Measurements from ENCODE around the gene SDHAF1. TPM values are rescaled to one million over a fixed set of nuclear protein-coding genes. Genes with fewer than 3 reads are reported as not detected.

SDHAF1 gene
- total RNA-seq, 1 experiment from 2014 or later, result 28.1 TPM

DNA sequence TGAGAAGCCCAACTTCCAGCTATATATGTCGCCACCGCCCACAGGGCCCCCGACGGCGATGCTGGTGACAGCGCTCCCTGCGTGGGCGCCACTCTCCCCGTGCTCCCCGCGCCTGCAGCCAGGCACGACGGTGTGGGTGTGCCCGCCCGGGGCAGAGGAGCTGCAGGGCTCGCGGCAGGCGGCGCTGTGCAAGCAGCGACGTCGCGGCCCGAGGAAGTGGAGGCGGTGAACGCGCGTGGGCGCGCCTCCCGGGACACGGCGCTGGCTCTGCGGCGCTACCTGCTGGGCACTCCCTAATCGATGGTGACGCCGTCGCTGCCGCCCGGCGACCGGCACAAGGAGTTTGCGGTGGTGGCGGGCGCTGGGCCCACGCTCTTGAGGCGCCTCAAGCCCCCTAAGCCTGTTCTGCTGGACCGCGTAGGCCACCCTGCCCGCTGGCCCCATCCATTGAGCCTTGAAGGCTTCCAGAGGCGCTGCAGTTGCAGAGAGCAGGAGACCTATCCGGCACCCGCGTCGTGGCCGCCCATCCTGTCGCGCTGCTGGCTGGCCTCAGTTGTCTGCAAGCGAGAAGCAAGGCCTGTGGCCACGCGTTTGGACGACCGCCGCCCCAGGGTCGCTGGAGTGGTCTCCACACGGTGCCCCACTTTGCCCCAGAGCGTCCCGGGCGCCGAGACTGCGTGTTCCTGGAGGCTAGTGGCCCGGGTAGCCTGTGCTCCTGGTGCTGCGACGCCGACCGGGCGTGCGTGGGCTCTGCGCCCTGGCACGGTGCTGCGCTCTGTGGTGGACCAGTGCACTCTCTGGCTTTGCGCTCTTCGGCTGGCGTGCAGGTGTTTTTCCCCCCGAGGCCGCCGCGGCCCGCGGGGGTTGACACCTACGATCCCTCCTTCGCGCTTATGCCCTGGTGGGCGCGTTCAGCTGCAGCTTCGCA, 35.7 kb upstream of the SDHAF1 start:
- H3K4me3 Mint-ChIP-seq (ENCODE audit: unreplicated experiment), result no peak overlapping the region
- Histone ChIP-seq H3K27me3 (replicated peaks; ENCODE audit: control insufficient read depth, insufficient read depth, low read length) (no peaks in the 10 kb centered on the region), H3K36me3 (ENCODE audit: control insufficient read depth, insufficient read depth, low read length) (no peaks in the 10 kb centered on the region), H3K4me1 (peaks cover 7% of the 10 kb centered on the region; the same call in 1 of the 2 replicates), H3K4me3 (ENCODE audit: low read depth, low read length) (no peak overlapping the region), H3K9me3 (no peaks in the 10 kb centered on the region)
- DNase-seq, result peak in 1 of 2 experiments; percentile 31
- H3K27ac Mint-ChIP-seq (ENCODE audit: unreplicated experiment), result no peak overlapping the region
- H3K36me3 Mint-ChIP-seq (ENCODE audit: insufficient read depth, unreplicated experiment), result no peaks in the 10 kb centered on the region
- no TSS peak for BruUV-seq (replicated peaks)
- H3K9me3 Mint-ChIP-seq (ENCODE audit: unreplicated experiment), result no peaks in the 10 kb centered on the region
- CTCF ChIA-PET, result no interaction called here
- TF ChIP-seq CTCF (IDR thresholded peaks at IDR 0.05; ENCODE audit: insufficient read depth in 1 of 2, low read depth in 1 of 2, low read length in 1 of 2, severe bottlenecking in 1 of 2, unreplicated experiment in 1 of 2), result peak; percentile 10 to 19
- peaks cover 14% of the 10 kb centered on the region for H3K27me3 Mint-ChIP-seq (ENCODE audit: insufficient read depth, unreplicated experiment)
- POLR2A ChIA-PET, result no interaction called here
- H3K4me1 Mint-ChIP-seq (ENCODE audit: low read depth, unreplicated experiment), result no peaks in the 10 kb centered on the region
- intact Hi-C loops (cut with micrococcal nuclease; ENCODE audit: unreplicated experiment), result no loop called here

DNA sequence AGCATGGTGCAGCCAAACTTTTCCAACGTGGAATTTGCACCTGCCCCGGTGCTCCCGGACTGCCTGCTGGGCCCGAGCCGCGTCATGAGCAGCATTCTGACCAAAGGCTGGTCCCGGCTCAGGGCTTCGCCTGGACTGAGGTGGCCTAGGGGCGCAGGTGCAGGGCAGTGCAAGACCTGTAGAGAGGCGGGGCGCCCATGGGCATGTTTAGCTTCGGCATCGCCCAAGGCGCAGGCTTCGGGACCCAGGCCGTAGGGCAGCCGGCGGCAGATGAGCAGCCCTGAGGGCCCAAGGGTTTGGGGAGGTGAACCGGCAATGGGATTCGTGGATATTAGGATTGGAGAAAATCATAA, 35.0 kb upstream of the SDHAF1 start:
- H3K9me3 Mint-ChIP-seq (ENCODE audit: unreplicated experiment), result no peaks in the 10 kb centered on the region
- no peak for DNase-seq
- H3K27me3 ChIP-seq (replicated peaks; ENCODE audit: control insufficient read depth, insufficient read depth, low read length), result no peaks in the 10 kb centered on the region
- ChIA-PET CTCF (no interaction called here), POLR2A (interaction anchor here (0.5 kb wide), 1 partner anchor 48 kb away, joined by 6 read pairs; no protein-coding TSS in a partner anchor)
- no peak for TF ChIP-seq CTCF (IDR thresholded peaks at IDR 0.05; ENCODE audit: insufficient read depth in 1 of 2, low read depth in 1 of 2, low read length in 1 of 2, severe bottlenecking in 1 of 2, unreplicated experiment in 1 of 2)
- H3K36me3 Mint-ChIP-seq (ENCODE audit: insufficient read depth, unreplicated experiment), result no peaks in the 10 kb centered on the region
- no peak overlapping the region for H3K4me3 ChIP-seq (ENCODE audit: low read depth, low read length)
- no peaks in the 10 kb centered on the region for H3K9me3 ChIP-seq
- H3K27me3 Mint-ChIP-seq (ENCODE audit: insufficient read depth, unreplicated experiment), result peaks cover 14% of the 10 kb centered on the region
- intact Hi-C loops (cut with micrococcal nuclease; ENCODE audit: unreplicated experiment), result no loop called here
- peaks cover 7% of the 10 kb centered on the region; the same call in 1 of the 2 replicates for H3K4me1 ChIP-seq
- no peak overlapping the region for H3K27ac Mint-ChIP-seq (ENCODE audit: unreplicated experiment)
- H3K4me3 Mint-ChIP-seq (ENCODE audit: unreplicated experiment), result no peak overlapping the region
- H3K36me3 ChIP-seq (ENCODE audit: control insufficient read depth, insufficient read depth, low read length), result no peaks in the 10 kb centered on the region
- no TSS peak for BruUV-seq (replicated peaks)
- H3K4me1 Mint-ChIP-seq (ENCODE audit: low read depth, unreplicated experiment), result no peaks in the 10 kb centered on the region

DNA sequence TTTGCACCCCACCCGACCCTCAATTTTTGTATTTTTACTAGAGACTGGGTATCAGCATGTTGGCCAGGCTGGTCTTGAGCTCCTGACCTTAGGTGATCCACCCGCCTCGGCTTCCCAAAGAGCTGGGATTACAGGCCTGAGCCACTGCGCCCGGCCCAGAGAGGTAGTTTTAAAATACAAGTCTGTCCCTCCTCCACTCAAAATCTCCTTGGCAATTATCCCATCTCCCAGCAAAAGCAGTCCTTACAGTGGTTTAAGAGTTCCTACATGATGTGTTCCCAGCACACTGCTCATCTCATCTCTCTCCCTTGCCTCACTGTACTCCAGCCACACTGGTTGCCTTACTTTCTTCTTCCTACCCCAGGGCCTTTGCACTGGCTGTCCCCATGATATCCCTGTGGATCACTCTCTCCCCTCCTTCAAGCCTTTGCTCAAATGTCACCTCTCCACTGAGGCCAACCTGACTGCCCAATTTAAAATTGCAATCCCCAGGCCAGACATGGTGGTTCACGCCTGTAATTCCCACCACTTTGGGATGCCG, 34.5 kb upstream of the SDHAF1 start:
- H3K36me3 Mint-ChIP-seq (ENCODE audit: insufficient read depth, unreplicated experiment), result no peaks in the 10 kb centered on the region
- intact Hi-C loops (cut with micrococcal nuclease; ENCODE audit: unreplicated experiment), result no loop called here
- no peak overlapping the region for H3K4me3 ChIP-seq (ENCODE audit: low read depth, low read length)
- no peak overlapping the region for H3K4me3 Mint-ChIP-seq (ENCODE audit: unreplicated experiment)
- no peaks in the 10 kb centered on the region for H3K9me3 ChIP-seq
- H3K4me1 Mint-ChIP-seq (ENCODE audit: low read depth, unreplicated experiment), result no peaks in the 10 kb centered on the region
- CTCF ChIA-PET, result no interaction called here
- peaks cover 7% of the 10 kb centered on the region; the same call in 1 of the 2 replicates for H3K4me1 ChIP-seq
- no peaks in the 10 kb centered on the region for H3K27me3 ChIP-seq (replicated peaks; ENCODE audit: control insufficient read depth, insufficient read depth, low read length)
- no peak overlapping the region for H3K27ac Mint-ChIP-seq (ENCODE audit: unreplicated experiment)
- H3K9me3 Mint-ChIP-seq (ENCODE audit: unreplicated experiment), result no peaks in the 10 kb centered on the region
- DNase-seq, result no peak
- no TSS peak for BruUV-seq (replicated peaks)
- H3K36me3 ChIP-seq (ENCODE audit: control insufficient read depth, insufficient read depth, low read length), result no peaks in the 10 kb centered on the region
- TF ChIP-seq CTCF (IDR thresholded peaks at IDR 0.05; ENCODE audit: insufficient read depth in 1 of 2, low read depth in 1 of 2, low read length in 1 of 2, severe bottlenecking in 1 of 2, unreplicated experiment in 1 of 2), result no peak
- peaks cover 14% of the 10 kb centered on the region for H3K27me3 Mint-ChIP-seq (ENCODE audit: insufficient read depth, unreplicated experiment)
- POLR2A ChIA-PET, result interaction anchor here (0.5 kb wide), 1 partner anchor 47 kb away, joined by 6 read pairs; no protein-coding TSS in a partner anchor

All from Caco-2 (cell line).